Endothelial cell of umbilical vein (primary cell): Measurements from ENCODE around the gene MMP24. TPM values are rescaled to one million over a fixed set of nuclear protein-coding genes. Genes with fewer than 3 reads are reported as not detected.
"Not testable (repeated sequence)": the region's sequence is repeated elsewhere in the genome, so short reads cannot be mapped to it uniquely, and the experiment has no call there.

ENCODE experiments used
- BruUV-seq: library from RNA; stranded (reverse); fragments of 400-500 nt; replicated peaks from 2 replicates; lab custom pipeline; 2021; lab: Mats Ljungman, UMichigan
- CTCF ChIA-PET: fragments of 300-600, 350-600 bp; sonication (Branson Sonifier 250); formaldehyde crosslinking; loops from one replicate; lab custom pipeline; 2021; ENCODE audit warnings: antibody characterized with exemption, inconsistent platforms; lab: Charles Lee
- POLR2A ChIA-PET: fragments of 300-600, 350-600 bp; sonication (Branson Sonifier 250); formaldehyde crosslinking; loops from one replicate; lab custom pipeline; 2021; ENCODE audit warnings: antibody characterized with exemption, inconsistent platforms; lab: Charles Lee
- DNase-seq: peaks from one replicate; pipeline ENCODE4 v3.0.0-alpha.2; 2011; ENCODE audit warnings: low read depth, low spot score
- FAIRE-seq: peaks from 2 replicates; lab custom pipeline; 2011; peaks lifted over from hg19 to GRCh38; lab: Jason Lieb, UNC
- H2AFZ ChIP-seq: 2 replicates; pipeline ENCODE4 v1.6.0; 2012; ENCODE audit warnings: low read depth, low read length, control low read depth, inconsistent platforms
- H3K27ac ChIP-seq: 2 replicates; pipeline ENCODE4 v1.5.1; 2011; ENCODE audit warnings: low read depth, mild to moderate bottlenecking, control low read depth, low read length, moderate library complexity; ENCODE audit not compliant: insufficient read depth
- H3K27me3 ChIP-seq, 2 experiments: 2 replicates each; pipeline versions ENCODE4 v1.6.0 to v1.6.1; 2011; ENCODE audit warnings: low read length in 2 of 2, mixed read lengths in 1 of 2; ENCODE audit not compliant: control insufficient read depth in 2 of 2, insufficient read depth in 2 of 2
- H3K36me3 ChIP-seq, 2 experiments: 2 replicates in 1 of 2; 3 replicates in 1 of 2; pipeline ENCODE4 v1.5.1; 2011; ENCODE audit warnings: low read length in 2 of 2, mild to moderate bottlenecking in 1 of 2, moderate library complexity in 1 of 2; ENCODE audit not compliant: control insufficient read depth in 2 of 2, insufficient read depth in 2 of 2; ENCODE audit errors: extremely low read depth in 1 of 2
- H3K4me1 ChIP-seq: 3 replicates; pipeline ENCODE4 v1.5.1; 2011; ENCODE audit warnings: mild to moderate bottlenecking, low read length; ENCODE audit not compliant: control insufficient read depth, insufficient read depth; ENCODE audit errors: extremely low read depth
- H3K4me2 ChIP-seq: 2 replicates; pipeline ENCODE4 v1.6.1; 2011; ENCODE audit warnings: low read length, control low read depth, mixed read lengths; ENCODE audit not compliant: insufficient read depth
- H3K4me3 ChIP-seq, 3 experiments: fragments of 200-600 bp in 1 of 3; sonication (generic), shearing (Covaris generic) in 1 of 3; replicated peaks in 1 of 3; 2 replicates each; pipeline ENCODE4 v1.5.1; 2011 to 2016; ENCODE audit warnings: control low read depth in 3 of 3, low read length in 3 of 3, mild to moderate bottlenecking in 2 of 3, inconsistent platforms in 1 of 3, low read depth in 1 of 3, moderate library complexity in 1 of 3; ENCODE audit not compliant: insufficient read depth in 1 of 3
- H3K79me2 ChIP-seq: 2 replicates; pipeline ENCODE4 v1.6.0; 2012; ENCODE audit warnings: low read length, inconsistent platforms; ENCODE audit not compliant: control insufficient read depth, insufficient read depth
- H3K9ac ChIP-seq: replicated peaks from 2 replicates; pipeline ENCODE3; 2011; ENCODE audit warnings: low read length, control low read depth; ENCODE audit not compliant: insufficient read depth; ENCODE audit errors: extremely low read depth
- H3K9me1 ChIP-seq: replicated peaks from 3 replicates; pipeline ENCODE4 v1.6.0; 2011; ENCODE audit warnings: mild to moderate bottlenecking, low read length; ENCODE audit not compliant: control insufficient read depth, insufficient read depth; ENCODE audit errors: extremely low read depth
- H3K9me3 ChIP-seq: replicated peaks from 2 replicates; pipeline ENCODE4 v1.5.1; 2012; ENCODE audit warnings: low read length, inconsistent platforms; ENCODE audit not compliant: control insufficient read depth, insufficient read depth
- H4K20me1 ChIP-seq: replicated peaks from 2 replicates; pipeline ENCODE3; 2011; ENCODE audit warnings: mild to moderate bottlenecking, low read length; ENCODE audit not compliant: control insufficient read depth, insufficient read depth; ENCODE audit errors: extremely low read depth
- EZH2 ChIP-seq: IDR thresholded peaks from 2 replicates; pipeline ENCODE4 v1.6.1; 2012; ENCODE audit warnings: borderline replicate concordance, low read depth, mild to moderate bottlenecking, moderate library complexity, low read length, inconsistent platforms; ENCODE audit not compliant: severe bottlenecking
- FOS ChIP-seq: IDR thresholded peaks from 2 replicates; pipeline ENCODE4 v1.6.1; 2011; ENCODE audit warnings: mild to moderate bottlenecking, low read length, moderate library complexity, borderline replicate concordance; ENCODE audit not compliant: insufficient read depth
- GATA2 ChIP-seq: IDR thresholded peaks from 2 replicates; pipeline ENCODE4 v1.7.0; 2011; ENCODE audit warnings: low read depth, mild to moderate bottlenecking, moderate library complexity, mixed read lengths, low read length; ENCODE audit not compliant: insufficient read length, insufficient read depth
- JUN ChIP-seq: IDR thresholded peaks from 2 replicates; pipeline ENCODE4 v1.6.1; 2011; ENCODE audit warnings: borderline replicate concordance, low read depth; ENCODE audit not compliant: insufficient read length, insufficient read depth
- MYC ChIP-seq: IDR thresholded peaks from one replicate; pipeline ENCODE4 v1.6.1; 2011; ENCODE audit warnings: mild to moderate bottlenecking, low read depth, low read length
- POLR2A ChIP-seq: IDR thresholded peaks from 2 replicates; pipeline ENCODE4 v1.6.1; 2012; ENCODE audit warnings: low read depth, mild to moderate bottlenecking, control low read depth, low read length
- POLR2AphosphoS5 ChIP-seq: IDR thresholded peaks from 2 replicates; pipeline ENCODE4 v1.6.1; 2012; ENCODE audit warnings: low read depth, mild to moderate bottlenecking, control low read depth, low read length, moderate library complexity; ENCODE audit not compliant: insufficient read depth
- dilution Hi-C: fragments of 300-500 bp; cut with MboI; formaldehyde crosslinking; loops from one replicate; pipeline ENCODE4 v1.15.0; 2019; ENCODE audit warnings: low sequenced_read_pairs; ENCODE audit not compliant: extremely low pct_ligation_motif_present
- intact Hi-C: fragments of 100-400 bp; cut with micrococcal nuclease; formaldehyde crosslinking; loops from one replicate; pipeline ENCODE4 v1.10.0; 2022
- polyA plus RNA-seq, 4 experiments: library from polyadenylated mRNA; depleted of rRNA in 3 of 4; stranded (reverse) in 3 of 4; unstranded in 1 of 4; fragments of >200 nt; gene quantifications; 2 replicates each; pipeline versions ENCODE4 v1.2.1 to v1.2.3, GENCODE V29; 2011 to 2012; ENCODE audit warnings: missing spikeins in 1 of 4
- total RNA-seq: library from RNA; stranded (reverse); gene quantifications from 2 replicates; pipeline ENCODE4 v1.2.3, GENCODE V29; 2021
- TF ChIP-seq, protein P1 (sequence below): IDR thresholded peaks from 2 replicates; pipeline ENCODE4 v1.6.1; 2011; ENCODE audit not compliant: insufficient read depth, insufficient read length
- TF ChIP-seq, protein P2 (sequence below), 2 donors: IDR thresholded peaks; 1 replicate in 1 of 2; 2 replicates in 1 of 2; pipeline ENCODE4 v1.5.1; 2011; ENCODE audit warnings: low read length in 2 of 2, mild to moderate bottlenecking in 2 of 2, moderate library complexity in 2 of 2, control low read depth in 1 of 2, inconsistent platforms in 1 of 2, low read depth in 1 of 2; ENCODE audit not compliant: insufficient read depth in 1 of 2; ENCODE audit errors: extremely low read depth in 1 of 2

The MMP24 gene
- total and polyA plus RNA-seq, 2 donors (not counting 3 experiments of a cell fraction or from before 2014, with no cell fraction given) = 0.27 to 0.54 TPM

DNA sequence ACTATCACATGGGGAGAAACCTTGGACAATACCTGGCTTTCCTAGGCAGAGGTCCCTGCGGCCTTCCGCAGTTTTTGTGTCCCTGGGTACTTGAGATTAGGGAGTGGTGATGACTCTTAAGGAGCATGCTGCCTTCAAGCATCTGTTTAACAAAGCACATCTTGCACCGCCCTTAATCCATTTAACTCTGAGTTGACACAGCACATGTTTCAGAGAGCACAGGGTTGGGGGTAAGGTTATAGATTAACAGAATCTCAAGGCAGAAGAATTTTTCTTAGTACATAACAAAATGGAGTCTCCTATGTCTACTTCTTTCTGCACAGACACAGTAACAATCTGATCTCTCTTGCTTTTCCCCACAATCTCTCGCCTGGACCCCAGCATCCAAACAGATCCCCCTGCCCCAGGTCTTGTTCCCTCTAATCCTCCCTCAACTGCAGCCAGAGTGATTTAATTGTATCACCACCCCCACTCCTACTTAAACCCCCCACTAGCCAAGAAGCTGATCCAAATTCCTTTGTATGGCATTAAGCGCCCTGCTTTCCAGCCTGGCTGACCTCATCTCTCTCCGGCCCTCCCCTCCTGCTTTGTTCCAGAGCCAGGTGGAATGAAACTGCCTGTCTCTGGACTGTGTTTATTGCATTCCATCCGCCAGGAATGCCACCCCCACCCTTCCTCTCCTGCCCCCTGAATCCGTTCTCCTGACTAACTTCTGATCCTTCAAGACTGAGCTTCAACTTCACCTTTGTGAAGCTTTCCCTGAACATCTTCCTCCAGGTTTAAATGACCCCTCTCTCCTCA, 36.4 kb downstream of the MMP24 start:
- H4K20me1 ChIP-seq, H3K27ac ChIP-seq, H3K4me3 ChIP-seq, BruUV-seq, H3K4me1 ChIP-seq, H3K36me3 ChIP-seq, H3K4me2 ChIP-seq, H3K27me3 ChIP-seq, intact Hi-C loops, H3K9me3 ChIP-seq, H2AFZ ChIP-seq, H3K79me2 ChIP-seq, H3K9me1 ChIP-seq, H3K9ac ChIP-seq: not testable (repeated sequence)
- ChIA-PET CTCF (interaction anchor here (0.6 to 11.4 kb wide), 8 partner anchors 76 to 411 kb away, joined by 3 to 177 read pairs (median 3); partner anchors contain the start of gene EDEM2), POLR2A (interaction anchor here (1.2 kb wide), 1 partner anchor 43 kb away, joined by 3 read pairs; no protein-coding TSS in a partner anchor)
- DNase-seq (peak; percentile 40), FAIRE-seq (peak; percentile 60)
- dilution Hi-C loops = loop anchor here (25.0 kb wide), 1 partner anchor 426 kb away; the partner anchor contains the start of gene NCOA6

DNA sequence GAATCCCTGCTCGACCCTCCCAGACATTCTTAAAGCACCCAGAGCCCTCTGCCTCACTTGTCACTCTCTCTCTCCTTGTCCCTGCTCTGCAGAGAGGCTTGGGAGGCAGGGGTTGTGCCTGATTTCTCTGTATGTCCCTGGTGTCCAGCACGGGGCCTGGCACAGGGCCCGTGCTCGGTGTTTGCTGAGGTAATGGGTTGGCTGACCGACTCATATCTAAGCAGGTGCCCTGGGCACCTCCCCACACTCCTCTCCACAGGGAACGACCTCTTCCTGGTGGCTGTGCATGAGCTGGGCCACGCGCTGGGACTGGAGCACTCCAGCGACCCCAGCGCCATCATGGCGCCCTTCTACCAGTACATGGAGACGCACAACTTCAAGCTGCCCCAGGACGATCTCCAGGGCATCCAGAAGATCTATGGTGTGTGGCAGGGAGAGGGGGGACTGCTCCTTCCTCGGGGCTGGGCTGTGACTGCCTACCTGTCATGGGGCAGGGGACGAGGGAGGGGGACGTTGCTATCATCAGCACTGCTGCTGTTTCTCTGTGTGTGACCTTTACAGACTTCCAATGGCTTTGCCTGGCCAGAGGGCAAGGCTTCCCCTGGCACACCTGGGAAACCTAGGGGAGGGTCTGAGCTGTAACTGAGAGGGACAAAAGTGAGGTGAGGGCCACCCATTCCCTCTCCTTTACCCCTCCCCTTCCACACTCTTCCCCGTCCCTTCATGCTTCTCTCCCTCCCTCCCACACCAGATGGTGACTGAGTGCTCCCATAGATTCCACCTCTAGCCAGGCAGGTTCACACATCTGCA, 37.2 kb downstream of the MMP24 start:
- TF ChIP-seq FOS (no peak), MYC (no peak), GATA2 (no peak), EZH2 (no peak), JUN (no peak), POLR2A (no peak), POLR2AphosphoS5 (no peak)
- TF ChIP-seq, protein P1, sequence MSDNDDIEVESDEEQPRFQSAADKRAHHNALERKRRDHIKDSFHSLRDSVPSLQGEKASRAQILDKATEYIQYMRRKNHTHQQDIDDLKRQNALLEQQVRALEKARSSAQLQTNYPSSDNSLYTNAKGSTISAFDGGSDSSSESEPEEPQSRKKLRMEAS = no peak
- TF ChIP-seq, protein P2, sequence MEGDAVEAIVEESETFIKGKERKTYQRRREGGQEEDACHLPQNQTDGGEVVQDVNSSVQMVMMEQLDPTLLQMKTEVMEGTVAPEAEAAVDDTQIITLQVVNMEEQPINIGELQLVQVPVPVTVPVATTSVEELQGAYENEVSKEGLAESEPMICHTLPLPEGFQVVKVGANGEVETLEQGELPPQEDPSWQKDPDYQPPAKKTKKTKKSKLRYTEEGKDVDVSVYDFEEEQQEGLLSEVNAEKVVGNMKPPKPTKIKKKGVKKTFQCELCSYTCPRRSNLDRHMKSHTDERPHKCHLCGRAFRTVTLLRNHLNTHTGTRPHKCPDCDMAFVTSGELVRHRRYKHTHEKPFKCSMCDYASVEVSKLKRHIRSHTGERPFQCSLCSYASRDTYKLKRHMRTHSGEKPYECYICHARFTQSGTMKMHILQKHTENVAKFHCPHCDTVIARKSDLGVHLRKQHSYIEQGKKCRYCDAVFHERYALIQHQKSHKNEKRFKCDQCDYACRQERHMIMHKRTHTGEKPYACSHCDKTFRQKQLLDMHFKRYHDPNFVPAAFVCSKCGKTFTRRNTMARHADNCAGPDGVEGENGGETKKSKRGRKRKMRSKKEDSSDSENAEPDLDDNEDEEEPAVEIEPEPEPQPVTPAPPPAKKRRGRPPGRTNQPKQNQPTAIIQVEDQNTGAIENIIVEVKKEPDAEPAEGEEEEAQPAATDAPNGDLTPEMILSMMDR (IDR thresholded peaks at IDR 0.05; ENCODE audit: extremely low read depth in 1 of 2, insufficient read depth in 1 of 2, low read depth in 1 of 2, low read length in 2 of 2) = no peak
- intact Hi-C loops = no loop called here
- Histone ChIP-seq H3K79me2 (no peaks in the 10 kb centered on the region), H3K4me1 (peaks cover 3% of the 10 kb centered on the region), H4K20me1 (no peaks in the 10 kb centered on the region), H3K9ac (no peak overlapping the region), H3K27ac (no peak overlapping the region), H3K4me3 (no peak overlapping the region), H3K9me3 (no peaks in the 10 kb centered on the region), H3K36me3 (no peaks in the 10 kb centered on the region), H2AFZ (no peak overlapping the region), H3K4me2 (no peak overlapping the region), H3K27me3 (no peaks in the 10 kb centered on the region), H3K9me1 (no peaks in the 10 kb centered on the region)
- dilution Hi-C loops = loop anchor here (25.0 kb wide), 1 partner anchor 426 kb away; the partner anchor contains the start of gene NCOA6
- ChIA-PET CTCF (interaction anchor here (0.6 to 11.4 kb wide), 11 partner anchors 13 to 412 kb away, joined by 3 to 177 read pairs (median 3); partner anchors contain the start of gene EDEM2), POLR2A (interaction anchor here (1.2 kb wide), 1 partner anchor 42 kb away, joined by 3 read pairs; no protein-coding TSS in a partner anchor)
- no peak for FAIRE-seq
- no TSS peak for BruUV-seq
- DNase-seq = no peak
